Measurements from ENCODE around the gene SULT1A2. TPM values are rescaled to one million over a fixed set of nuclear protein-coding genes. Genes with fewer than 3 reads are reported as not detected.

SULT1A2 gene
- total and polyA plus RNA-seq, 2 of the 13 experiments (the other 11 are each of a cell fraction or from before 2014, with no cell fraction given), result 33.0 to 34.2 TPM

GRCh38 chr16:28580726-28581315 lies 16.0 kb downstream of the SULT1A2 start (continued):
- peak; percentile 37; the same call in 1 of the 2 replicates for TF ChIP-seq HNF4G (IDR thresholded peaks at IDR 0.05; ENCODE audit: borderline replicate concordance, low read depth, low read length)
- no peak for TF ChIP-seq HNF4G (CRISPR knock-in tag; IDR thresholded peaks at IDR 0.05; ENCODE audit: borderline replicate concordance, low read depth)
- TF ChIP-seq ZNF678 (CRISPR knock-in tag; IDR thresholded peaks at IDR 0.05), result no peak
- no peak for TF ChIP-seq ZNF224 (CRISPR knock-in tag; IDR thresholded peaks at IDR 0.05)
- TF ChIP-seq, protein P1, sequence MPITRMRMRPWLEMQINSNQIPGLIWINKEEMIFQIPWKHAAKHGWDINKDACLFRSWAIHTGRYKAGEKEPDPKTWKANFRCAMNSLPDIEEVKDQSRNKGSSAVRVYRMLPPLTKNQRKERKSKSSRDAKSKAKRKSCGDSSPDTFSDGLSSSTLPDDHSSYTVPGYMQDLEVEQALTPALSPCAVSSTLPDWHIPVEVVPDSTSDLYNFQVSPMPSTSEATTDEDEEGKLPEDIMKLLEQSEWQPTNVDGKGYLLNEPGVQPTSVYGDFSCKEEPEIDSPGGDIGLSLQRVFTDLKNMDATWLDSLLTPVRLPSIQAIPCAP (CRISPR knock-in tag; IDR thresholded peaks at IDR 0.05; ENCODE audit: low read depth), result no peak
- TF ChIP-seq SALL1 (CRISPR knock-in tag; IDR thresholded peaks at IDR 0.05), result 0 out of 2 replicates have a peak, but pooled peaks have one; percentile 16

DNA sequence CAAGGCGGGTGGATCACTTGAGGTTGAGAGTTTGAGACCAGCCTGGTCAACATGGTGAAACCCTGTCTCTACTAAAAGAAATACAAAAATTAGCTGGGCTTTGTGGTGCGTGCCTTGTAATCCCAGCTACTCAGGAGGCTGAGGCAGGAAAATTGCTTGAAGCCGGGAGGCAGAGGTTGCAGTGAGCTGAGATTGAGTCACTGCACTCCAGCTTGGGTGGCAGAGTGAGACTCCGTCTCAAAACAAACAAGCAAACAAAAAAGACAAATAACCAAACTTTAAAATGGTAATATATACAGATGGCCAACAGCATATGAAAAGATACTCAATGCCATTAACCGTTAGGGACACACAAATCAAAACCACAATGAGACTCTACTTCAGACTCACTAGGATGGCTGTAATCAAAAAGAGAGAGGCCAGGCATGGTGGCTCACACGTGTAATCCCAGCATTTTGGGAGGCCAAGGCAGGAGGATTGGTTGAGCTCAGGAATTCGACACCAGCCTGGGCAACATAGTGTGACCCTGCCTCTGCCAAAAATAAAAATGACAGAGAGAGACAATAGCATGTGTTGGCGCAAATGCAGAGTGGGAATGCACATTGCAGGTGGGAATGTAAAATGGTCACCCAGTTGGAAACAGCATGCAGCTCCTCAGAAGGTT lies 21.3 kb downstream of the SULT1A2 start:
- POLR2A ChIA-PET, result no interaction called here
- Histone ChIP-seq H3K79me2 (ENCODE audit: insufficient read depth, low read length) (no peaks in the 10 kb centered on the region), H3K4me2 (ENCODE audit: low read depth, low read length) (no peak overlapping the region), H3K4me3 (replicated peaks in 1 of 3; ENCODE audit: insufficient read depth in 1 of 3, low read depth in 2 of 3, low read length in 3 of 3) (no peak overlapping the region), H3K4me1 (ENCODE audit: insufficient read depth, low read length) (peaks cover 4% of the 10 kb centered on the region), H2AFZ (ENCODE audit: low read length) (no peak overlapping the region), H3K9ac (ENCODE audit: insufficient read depth, low read depth, low read length) (no peak overlapping the region), H3K36me3 (replicated peaks in 1 of 2; ENCODE audit: control insufficient read depth in 1 of 2, insufficient read depth in 2 of 2, low read length in 2 of 2) (peaks cover 2 to 9% of the 10 kb centered on the region in 2 experiments; a peak in 4 of 5 replicates), H3K27me3 (ENCODE audit: control insufficient read depth in 1 of 2, insufficient read depth in 2 of 2, low read length in 2 of 2) (no peaks in the 10 kb centered on the region), H3K9me3 (ENCODE audit: low read length) (no peaks in the 10 kb centered on the region), H4K20me1 (ENCODE audit: insufficient read depth, low read length) (no peaks in the 10 kb centered on the region), H3K27ac (ENCODE audit: extremely low read length, insufficient read depth, low read length) (no peak overlapping the region)
- WGBS (ENCODE audit: low lambda C conversion rate), result 94% methylated on average over 8 of the region's 8 CpGs
- DNase-seq (ENCODE audit: low spot score) (no peak), FAIRE-seq (no peak), ATAC-seq (no peak)
- no TSS peak for BruUV-seq (replicated peaks)
- CTCF ChIA-PET (ENCODE audit: low intra/inter-chr PET ratio, low total read pairs), result no interaction called here
- in situ Hi-C loops (cut with HindIII; ENCODE audit: extremely low pct_ligation_motif_present, low pct_unique_long_range_greater_than_20kb) (no loop called here), intact Hi-C loops (cut with micrococcal nuclease; ENCODE audit: unreplicated experiment) (no loop called here)
- TF ChIP-seq, protein P2, sequence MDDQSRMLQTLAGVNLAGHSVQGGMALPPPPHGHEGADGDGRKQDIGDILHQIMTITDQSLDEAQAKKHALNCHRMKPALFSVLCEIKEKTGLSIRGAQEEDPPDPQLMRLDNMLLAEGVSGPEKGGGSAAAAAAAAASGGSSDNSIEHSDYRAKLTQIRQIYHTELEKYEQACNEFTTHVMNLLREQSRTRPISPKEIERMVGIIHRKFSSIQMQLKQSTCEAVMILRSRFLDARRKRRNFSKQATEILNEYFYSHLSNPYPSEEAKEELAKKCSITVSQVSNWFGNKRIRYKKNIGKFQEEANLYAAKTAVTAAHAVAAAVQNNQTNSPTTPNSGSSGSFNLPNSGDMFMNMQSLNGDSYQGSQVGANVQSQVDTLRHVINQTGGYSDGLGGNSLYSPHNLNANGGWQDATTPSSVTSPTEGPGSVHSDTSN (CRISPR knock-in tag; IDR thresholded peaks at IDR 0.05; ENCODE audit: borderline replicate concordance), result no peak
- TF ChIP-seq SMAD1 (CRISPR knock-in tag; IDR thresholded peaks at IDR 0.05; ENCODE audit: borderline replicate concordance, low read depth) (no peak), ZNF17 (CRISPR knock-in tag; IDR thresholded peaks at IDR 0.05) (no peak), NAIF1 (CRISPR knock-in tag; IDR thresholded peaks at IDR 0.05; ENCODE audit: borderline replicate concordance) (no peak), ZNF75D (CRISPR knock-in tag; IDR thresholded peaks at IDR 0.05; ENCODE audit: borderline replicate concordance) (no peak), ZNF234 (CRISPR knock-in tag; conservative IDR thresholded peaks at IDR 0.05) (no peak), STAG1 (CRISPR knock-in tag; IDR thresholded peaks at IDR 0.05) (no peak), CSRNP1 (CRISPR knock-in tag; IDR thresholded peaks at IDR 0.05) (no peak), KMT2B (CRISPR knock-in tag; IDR thresholded peaks at IDR 0.05) (no peak), SNRNP70 (IDR thresholded peaks at IDR 0.05; ENCODE audit: low read depth, low read length) (no peak), CREB1 (IDR thresholded peaks at IDR 0.05) (no peak), CREB1 (CRISPR knock-in tag; IDR thresholded peaks at IDR 0.05) (no peak)
- TF ChIP-seq, protein P3, sequence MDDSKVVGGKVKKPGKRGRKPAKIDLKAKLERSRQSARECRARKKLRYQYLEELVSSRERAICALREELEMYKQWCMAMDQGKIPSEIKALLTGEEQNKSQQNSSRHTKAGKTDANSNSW (CRISPR knock-in tag; IDR thresholded peaks at IDR 0.05; ENCODE audit: borderline replicate concordance), result no peak
